ENCODE data around the gene KIAA1614.

Gene KIAA1614

GRCh38 chr1:180912801-180913565 lies at the start of gene KIAA1614:
Gene KIAA1614 (plus strand): TSS chr1:180912897. CDS start chr1:180913244, 347 bp downstream.
- no peak for DNase-seq

- DNase-seq, result peak; percentile 56
Measured at GRCh38 chr1:180863158-180863775, 49.4 kb upstream of the KIAA1614 start.

GRCh38 chr1:180881806-180882509 lies 30.7 kb upstream of the KIAA1614 start:
- peak; percentile 18 for DNase-seq

- DNase-seq, result no peak
Measured at GRCh38 chr1:180884588-180885300, 28.0 kb upstream of the KIAA1614 start.

GRCh38 chr1:180886338-180886737 lies 26.4 kb upstream of the KIAA1614 start:
- DNase-seq, result no peak

GRCh38 chr1:180887841-180888240 lies 24.9 kb upstream of the KIAA1614 start:
- DNase-seq, result no peak

GRCh38 chr1:180888870-180889269 lies 23.8 kb upstream of the KIAA1614 start:
- no peak for DNase-seq

GRCh38 chr1:180889325-180889724 lies 23.4 kb upstream of the KIAA1614 start:
- no peak for DNase-seq

GRCh38 chr1:180892272-180892671 lies 20.4 kb upstream of the KIAA1614 start:
- DNase-seq, result no peak

- no peak for DNase-seq
Measured at GRCh38 chr1:180892675-180893074, 20.0 kb upstream of the KIAA1614 start.

GRCh38 chr1:180893614-180894013 lies 19.1 kb upstream of the KIAA1614 start:
- no peak for DNase-seq

- DNase-seq, result no peak
Measured at GRCh38 chr1:180896161-180896560, 16.5 kb upstream of the KIAA1614 start.

- DNase-seq, result no peak
Measured at GRCh38 chr1:180898441-180899219, 14.1 kb upstream of the KIAA1614 start.

- DNase-seq, result no peak
Measured at GRCh38 chr1:180899262-180899661, 13.4 kb upstream of the KIAA1614 start.

GRCh38 chr1:180901076-180901990 lies 11.4 kb upstream of the KIAA1614 start:
- no peak for DNase-seq

GRCh38 chr1:180902541-180902940 lies 10.2 kb upstream of the KIAA1614 start:
- DNase-seq, result no peak

GRCh38 chr1:180905927-180906326 lies 6.8 kb upstream of the KIAA1614 start:
- no peak for DNase-seq

GRCh38 chr1:180906511-180906910 lies 6.2 kb upstream of the KIAA1614 start:
- no peak for DNase-seq

GRCh38 chr1:180907313-180908055 lies 5.2 kb upstream of the KIAA1614 start:
- no peak for DNase-seq

GRCh38 chr1:180908074-180908765 lies 4.5 kb upstream of the KIAA1614 start:
- DNase-seq, result no peak

Data from CD4-positive, alpha-beta T cell treated with Interleukin-21 for 1 hour (primary cell).